Thymus (tissue), 11 donors: ENCODE data around the gene HOXA7. TPM values are rescaled to one million over a fixed set of nuclear protein-coding genes. Genes with fewer than 3 reads are reported as not detected.

Experiments used
- DNase-seq, 9 donors: peaks; one replicate each; pipeline ENCODE4 v3.0.0-alpha.2; 2013; ENCODE audit warnings: low spot score in 9 of 9, low read depth in 6 of 9, missing footprints in 1 of 9
- H3K27ac ChIP-seq, 2 donors: one replicate each; pipeline ENCODE4 v1.5.1; 2013; ENCODE audit warnings: control low read depth in 1 of 2, low read depth in 1 of 2, low read length in 1 of 2, mild to moderate bottlenecking in 1 of 2, moderate library complexity in 1 of 2
- H3K27me3 ChIP-seq, 2 donors: one replicate each; pipeline ENCODE4 v1.5.1; 2013; ENCODE audit warnings: low read length in 1 of 2; ENCODE audit not compliant: control insufficient read depth in 2 of 2, insufficient read depth in 1 of 2
- H3K36me3 ChIP-seq, 2 donors: one replicate each; pipeline ENCODE4 v1.5.1; 2013; ENCODE audit warnings: low read length in 1 of 2, mild to moderate bottlenecking in 1 of 2, moderate library complexity in 1 of 2; ENCODE audit not compliant: control insufficient read depth in 2 of 2, insufficient read depth in 2 of 2
- H3K4me1 ChIP-seq, 2 donors: one replicate each; pipeline ENCODE4 v1.5.1; 2013; ENCODE audit warnings: low read length in 2 of 2; ENCODE audit not compliant: control insufficient read depth in 2 of 2, insufficient read depth in 2 of 2
- H3K4me3 ChIP-seq, 2 donors: one replicate each; pipeline ENCODE4 v1.5.1; 2013; ENCODE audit warnings: low read length in 2 of 2, control low read depth in 1 of 2, mild to moderate bottlenecking in 1 of 2
- H3K9me3 ChIP-seq, 2 donors: one replicate each; pipeline ENCODE4 v1.5.1; 2013; ENCODE audit warnings: low read length in 1 of 2, mild to moderate bottlenecking in 1 of 2; ENCODE audit not compliant: control insufficient read depth in 2 of 2, insufficient read depth in 1 of 2
- WGBS: extraction: QIAGEN DNeasy Blood & Tissue Kit; methylation state at CpG from one replicate; pipeline ENCODE4 v1.1.7; 2013; 5-methylcytosine and 5-hydroxymethylcytosine counted together
- polyA plus RNA-seq: library from polyadenylated mRNA; stranded (reverse); fragments of 200-250 nt; gene quantifications from one replicate; pipeline ENCODE4 v1.2.3, GENCODE V29; 2013
- total RNA-seq: library from RNA; stranded (reverse); fragments of 120-200 nt; gene quantifications from one replicate; pipeline ENCODE4 v1.2.4, GENCODE V29; 2013
- donor health status: healthy.

The HOXA7 gene
- total and polyA plus RNA-seq, 2 donors = 0.41 to 0.57 TPM

- peaks cover 0 to 53% of the 10 kb centered on the region in 2 donors for H3K9me3 ChIP-seq
- peaks cover 91 to 100% of the 10 kb centered on the region in 2 donors for H3K27me3 ChIP-seq
- H3K4me1 ChIP-seq = peaks cover 24 to 57% of the 10 kb centered on the region in 2 donors
- H3K27ac ChIP-seq = no peak overlapping the region
- WGBS = under 1% methylated on average over 27 of the region's 27 CpGs
- H3K36me3 ChIP-seq = no peaks in the 10 kb centered on the region
- no peak for DNase-seq
- peak overlapping the region; percentile 26 to 38 for H3K4me3 ChIP-seq
Measured at GRCh38 chr7:27151341-27151930, 5.0 kb downstream of the HOXA7 start.

DNA sequence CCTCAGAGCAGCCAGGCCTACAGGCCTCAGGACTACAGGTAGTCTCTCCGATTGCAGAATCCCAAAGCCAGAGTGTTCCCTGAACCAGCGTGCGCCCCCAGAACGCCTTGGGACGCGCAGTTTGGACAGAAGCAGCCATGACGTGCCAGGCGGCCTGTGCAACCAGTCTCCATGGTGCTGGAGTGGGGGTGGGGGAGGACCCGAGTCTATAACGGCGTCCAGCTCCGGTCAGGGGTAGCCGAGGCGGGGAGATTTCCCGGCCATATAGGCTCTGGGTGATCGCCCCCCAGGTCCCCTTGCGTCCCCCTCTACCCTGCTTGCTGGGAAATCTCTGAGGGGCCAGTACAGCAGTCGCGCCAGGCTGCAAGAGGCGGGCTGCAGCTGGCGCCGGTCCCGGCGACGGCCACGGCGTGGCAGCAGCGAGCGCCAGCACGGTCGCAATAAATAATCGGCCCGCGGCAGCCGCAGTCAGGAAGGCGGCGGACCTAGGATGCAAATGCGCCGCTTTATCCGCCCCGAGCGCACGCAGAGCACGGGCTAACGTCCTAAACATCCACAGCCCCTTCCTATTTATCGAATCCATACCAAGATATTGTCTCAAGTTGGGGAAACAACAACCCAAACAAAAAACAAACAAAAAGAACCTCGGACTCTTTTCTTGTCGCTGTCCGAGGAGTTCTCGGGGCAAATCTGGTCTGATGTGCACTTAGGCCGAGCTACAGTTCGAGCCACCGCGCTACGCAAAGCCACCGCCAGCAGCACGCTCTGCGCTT, 5.7 kb downstream of the HOXA7 start:
- Histone ChIP-seq H3K36me3 (no peaks in the 10 kb centered on the region), H3K27me3 (peaks cover 86 to 100% of the 10 kb centered on the region in 2 donors), H3K4me3 (peak overlapping the region; percentile 26 to 38), H3K27ac (no peak overlapping the region), H3K9me3 (peaks cover 0 to 51% of the 10 kb centered on the region in 2 donors), H3K4me1 (peaks cover 24 to 51% of the 10 kb centered on the region in 2 donors)
- under 1% methylated on average over 58 of the region's 58 CpGs for WGBS
- peak in 3 of 9 donors; percentile 56 to 78 (median 70) for DNase-seq

DNA sequence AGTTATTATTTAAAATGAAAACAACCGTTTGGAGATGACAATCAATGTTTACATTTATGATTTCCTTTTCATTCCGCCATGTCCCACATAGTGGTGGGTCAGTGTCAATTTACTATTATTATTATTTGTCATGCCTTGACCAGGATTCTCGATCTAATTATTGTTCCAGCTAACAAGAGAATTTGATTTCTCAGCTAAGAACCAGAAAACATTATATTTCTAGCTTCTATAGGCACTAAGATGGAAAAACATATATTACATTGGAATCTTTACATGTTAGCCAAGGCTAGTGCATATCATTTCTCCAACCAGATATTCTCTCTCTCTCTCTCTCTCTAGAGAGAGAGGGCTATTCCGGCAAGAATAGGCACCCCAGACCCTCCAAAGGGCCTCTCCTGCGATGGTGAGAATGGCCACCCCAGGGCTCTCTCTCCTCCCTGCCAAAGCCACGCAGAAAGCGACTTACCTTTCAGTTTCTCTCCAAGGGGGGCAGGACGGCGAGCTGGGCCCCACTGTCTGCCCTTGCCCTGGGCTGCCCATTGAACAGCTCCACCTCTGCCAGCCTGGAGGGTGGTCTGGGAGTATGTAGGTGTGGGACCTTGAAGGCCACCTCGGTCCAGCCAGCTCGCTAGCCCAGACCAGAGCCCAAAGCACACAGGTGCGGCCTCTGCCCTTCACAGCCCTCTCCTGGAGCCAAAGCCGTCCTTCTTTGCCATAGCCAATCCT, 6.5 kb downstream of the HOXA7 start:
- Histone ChIP-seq H3K9me3 (peaks cover 0 to 50% of the 10 kb centered on the region in 2 donors), H3K4me1 (peaks cover 18 to 43% of the 10 kb centered on the region in 2 donors), H3K27ac (no peak overlapping the region), H3K4me3 (peak overlapping the region; percentile 22 to 38), H3K27me3 (peaks cover 81 to 100% of the 10 kb centered on the region in 2 donors), H3K36me3 (no peaks in the 10 kb centered on the region)
- WGBS = 16% methylated on average over 13 of the region's 13 CpGs
- DNase-seq = no peak

GRCh38 chr7:27148756-27149641, 7.5 kb downstream of the HOXA7 start:
- peaks cover 16 to 39% of the 10 kb centered on the region in 2 donors for H3K4me1 ChIP-seq
- DNase-seq = no peak
- WGBS = 25% methylated on average over 30 of the region's 30 CpGs
- no peaks in the 10 kb centered on the region for H3K36me3 ChIP-seq
- H3K27ac ChIP-seq = no peak overlapping the region
- peaks cover 74 to 100% of the 10 kb centered on the region in 2 donors for H3K27me3 ChIP-seq
- H3K9me3 ChIP-seq = peaks cover 0 to 54% of the 10 kb centered on the region in 2 donors
- H3K4me3 ChIP-seq = no peak overlapping the region

DNA sequence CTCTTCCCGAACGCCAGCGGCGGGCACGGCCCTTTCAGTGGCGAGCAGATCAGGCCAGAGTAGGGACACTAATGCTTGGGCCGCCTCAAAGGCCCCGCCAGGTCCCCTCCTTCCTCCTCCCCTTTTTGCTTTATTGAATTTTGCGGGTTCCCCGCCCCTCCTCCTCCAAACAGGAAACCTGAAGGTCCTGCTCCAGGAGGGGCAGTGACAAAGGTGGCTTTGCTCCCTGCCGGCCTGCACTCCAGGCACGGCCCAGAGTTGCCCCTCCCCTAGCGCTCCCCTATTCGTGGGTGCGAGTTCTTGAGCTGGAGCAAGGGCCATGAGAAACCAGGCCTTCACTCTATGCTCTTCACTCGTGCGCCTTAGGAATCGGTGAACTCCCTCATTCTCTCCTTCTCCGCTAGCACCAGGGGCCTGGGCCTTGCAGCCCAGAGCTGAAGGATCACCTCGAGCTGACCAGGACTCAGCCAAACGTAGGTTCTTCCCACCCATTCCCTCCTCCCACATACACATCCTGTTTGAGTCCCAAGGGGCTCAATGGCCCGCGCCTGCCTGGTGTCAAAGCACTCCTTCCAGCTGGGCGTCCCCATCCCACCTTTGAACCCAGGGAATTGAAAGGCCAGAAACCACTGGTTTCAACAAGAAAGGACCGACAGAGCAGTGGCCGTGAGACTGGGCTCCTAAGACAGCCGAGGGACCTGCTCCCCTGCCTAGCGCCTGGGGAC, 8.3 kb downstream of the HOXA7 start:
- no peak for DNase-seq
- Histone ChIP-seq H3K9me3 (peaks cover 2 to 54% of the 10 kb centered on the region in 2 donors), H3K27ac (no peak overlapping the region), H3K36me3 (no peaks in the 10 kb centered on the region), H3K4me1 (peaks cover 16 to 39% of the 10 kb centered on the region in 2 donors), H3K4me3 (peak overlapping the region in 1 of 2 donors; percentile 17), H3K27me3 (peaks cover 66 to 100% of the 10 kb centered on the region in 2 donors)
- 9% methylated on average over 28 of the region's 28 CpGs for WGBS

DNA sequence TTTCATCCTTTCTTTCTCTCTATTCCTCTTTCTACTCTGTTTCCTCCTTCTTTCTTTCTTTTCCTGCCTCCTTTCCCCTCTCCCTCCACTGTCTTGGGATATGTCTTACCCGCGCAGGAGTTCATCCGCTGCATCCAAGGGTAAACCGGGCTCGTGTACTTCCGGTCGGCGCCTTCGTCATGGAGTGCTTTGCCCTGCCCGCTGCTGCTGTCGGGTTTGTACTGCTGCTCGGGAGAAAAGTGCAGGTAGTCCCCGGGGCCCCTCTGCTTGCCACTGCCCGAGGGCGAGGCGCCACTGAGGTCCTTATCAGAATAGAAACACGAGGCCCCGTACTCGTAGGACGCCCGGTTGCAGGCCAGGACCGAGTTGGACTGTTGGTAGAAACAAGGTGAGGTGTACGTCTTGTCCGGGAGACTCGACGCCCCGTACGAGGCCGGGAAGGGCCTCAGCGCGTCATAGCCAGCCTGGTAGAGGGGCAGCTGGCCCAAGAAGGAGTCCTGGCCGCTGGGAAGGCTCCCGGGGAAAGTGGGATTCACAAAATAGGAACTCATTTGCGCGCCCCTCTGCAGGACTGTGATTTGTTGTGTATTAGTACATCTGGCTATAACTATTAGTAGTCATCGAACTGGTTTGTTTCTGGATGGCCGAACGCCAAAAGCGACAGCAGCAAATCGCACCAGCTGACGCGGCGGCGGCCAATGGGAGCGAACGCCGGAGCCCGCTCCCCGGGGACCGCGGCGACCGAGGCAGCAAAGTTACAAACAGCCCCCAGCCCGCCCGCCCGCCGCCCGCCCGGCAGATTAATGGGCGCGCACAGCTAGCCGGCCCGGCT, 9.1 kb downstream of the HOXA7 start, which contains the start of gene HOXA6:
TSS of gene HOXA6 (minus strand) at position 576 of the 832 bp plus-strand sequence. CDS start at position 551, 25 bp downstream.
- peak within 1 kb of the TSS in 1 of 2 donors; percentile 17 for H3K4me3 ChIP-seq
- WGBS = 28% methylated on average over 63 of the region's 63 CpGs
- H3K9me3 ChIP-seq = peaks cover 2 to 50% of the 10 kb centered on the region in 2 donors
- peaks cover 15 to 38% of the 10 kb centered on the region in 2 donors for H3K4me1 ChIP-seq
- H3K27ac ChIP-seq = no peak within 1 kb of the TSS
- H3K36me3 ChIP-seq = no peaks in the 10 kb centered on the region
- DNase-seq = no peak
- peaks cover 58 to 100% of the 10 kb centered on the region in 2 donors for H3K27me3 ChIP-seq

GRCh38 chr7:27146491-27147198, 9.8 kb downstream of the HOXA7 start:
- Histone ChIP-seq H3K4me3 (no peak overlapping the region), H3K9me3 (peaks cover 2 to 42% of the 10 kb centered on the region in 2 donors), H3K36me3 (no peaks in the 10 kb centered on the region), H3K27me3 (peaks cover 53 to 100% of the 10 kb centered on the region in 2 donors), H3K4me1 (peaks cover 12 to 30% of the 10 kb centered on the region in 2 donors), H3K27ac (no peak overlapping the region)
- WGBS = 96% methylated on average over 5 of the region's 5 CpGs
- no peak for DNase-seq
